ENCODE results near the gene EPB41L2. TPM values are rescaled to one million over a fixed set of nuclear protein-coding genes. Genes with fewer than 3 reads are reported as not detected.

EPB41L2 gene
- total RNA-seq, 1 experiment from 2014 or later = 181 TPM

DNA sequence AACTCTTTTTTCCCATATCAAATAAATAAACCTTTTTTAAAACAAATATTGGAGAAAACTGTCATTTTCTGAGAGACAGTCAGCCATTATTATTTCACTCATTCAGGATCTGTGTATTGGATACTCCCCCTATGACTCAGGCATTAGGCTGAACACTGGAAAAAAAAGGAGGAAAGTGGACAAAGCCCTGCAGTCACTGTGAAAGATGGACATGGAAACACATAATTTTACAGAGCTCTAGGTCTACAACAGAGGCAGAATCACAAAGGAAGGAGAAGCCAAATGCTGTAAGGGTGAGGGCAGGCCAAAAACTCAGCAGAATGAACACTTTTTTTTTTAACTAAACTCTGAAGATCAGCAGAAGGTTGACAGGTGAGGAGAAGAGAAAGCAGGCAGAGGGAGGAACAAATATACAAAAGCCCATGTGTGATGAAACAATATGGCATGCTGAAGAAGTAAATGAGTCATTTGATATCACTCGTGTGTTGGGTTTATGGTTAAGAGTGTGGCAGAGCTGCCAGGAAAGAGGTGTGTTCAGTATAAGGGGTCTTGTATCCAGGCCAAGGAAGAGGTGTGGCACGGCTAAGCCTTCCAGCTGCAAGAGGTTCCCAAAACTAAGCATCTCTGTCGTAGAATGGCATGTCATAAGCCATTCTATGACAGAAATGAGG, 39.1 kb downstream of the EPB41L2 start:
- no peak for DNase-seq (ENCODE audit: low spot score)
- BruUV-seq (replicated peaks) = no TSS peak
- CTCF ChIA-PET = no interaction called here

DNA sequence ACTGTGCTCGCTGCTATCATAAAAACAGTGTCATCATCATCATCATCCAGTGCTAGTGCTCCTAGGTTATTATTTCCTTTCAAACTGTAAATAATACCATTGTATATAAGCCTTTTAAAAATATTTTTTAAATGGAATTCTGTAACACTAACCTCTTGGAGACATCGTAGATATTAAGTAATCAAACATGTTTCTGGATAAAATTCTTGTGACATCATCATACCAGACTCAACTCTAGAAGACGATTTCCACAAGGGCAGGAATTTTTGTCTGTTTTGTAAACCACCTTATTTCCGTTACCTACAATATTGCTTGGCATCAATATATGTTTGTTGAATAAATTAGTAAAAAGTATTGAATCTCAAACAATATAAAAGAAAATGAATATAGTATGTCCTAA, 40.4 kb downstream of the EPB41L2 start:
- H3K4me3 ChIP-seq (ENCODE audit: low read depth, low read length, poor library complexity, severe bottlenecking) = no peak overlapping the region
- H3K27ac ChIP-seq (ENCODE audit: low read depth, low read length, poor library complexity, severe bottlenecking) = no peak overlapping the region
- H3K9me3 ChIP-seq (ENCODE audit: low read depth, low read length, poor library complexity, severe bottlenecking) = no peaks in the 10 kb centered on the region
- no peaks in the 10 kb centered on the region for H3K36me3 ChIP-seq (ENCODE audit: insufficient read depth, low read length, poor library complexity, severe bottlenecking)
- ChIA-PET CTCF (no interaction called here), POLR2A (ENCODE audit: low non-redundant PET) (no interaction called here)
- H3K27me3 ChIP-seq (replicated peaks; ENCODE audit: insufficient read depth, low read depth, low read length, poor library complexity) = no peaks in the 10 kb centered on the region
- TF ChIP-seq EZH2 (IDR thresholded peaks at IDR 0.05; ENCODE audit: borderline replicate concordance, low read depth, low read length, poor library complexity, severe bottlenecking) = no peak
- TF ChIP-seq, protein P1, sequence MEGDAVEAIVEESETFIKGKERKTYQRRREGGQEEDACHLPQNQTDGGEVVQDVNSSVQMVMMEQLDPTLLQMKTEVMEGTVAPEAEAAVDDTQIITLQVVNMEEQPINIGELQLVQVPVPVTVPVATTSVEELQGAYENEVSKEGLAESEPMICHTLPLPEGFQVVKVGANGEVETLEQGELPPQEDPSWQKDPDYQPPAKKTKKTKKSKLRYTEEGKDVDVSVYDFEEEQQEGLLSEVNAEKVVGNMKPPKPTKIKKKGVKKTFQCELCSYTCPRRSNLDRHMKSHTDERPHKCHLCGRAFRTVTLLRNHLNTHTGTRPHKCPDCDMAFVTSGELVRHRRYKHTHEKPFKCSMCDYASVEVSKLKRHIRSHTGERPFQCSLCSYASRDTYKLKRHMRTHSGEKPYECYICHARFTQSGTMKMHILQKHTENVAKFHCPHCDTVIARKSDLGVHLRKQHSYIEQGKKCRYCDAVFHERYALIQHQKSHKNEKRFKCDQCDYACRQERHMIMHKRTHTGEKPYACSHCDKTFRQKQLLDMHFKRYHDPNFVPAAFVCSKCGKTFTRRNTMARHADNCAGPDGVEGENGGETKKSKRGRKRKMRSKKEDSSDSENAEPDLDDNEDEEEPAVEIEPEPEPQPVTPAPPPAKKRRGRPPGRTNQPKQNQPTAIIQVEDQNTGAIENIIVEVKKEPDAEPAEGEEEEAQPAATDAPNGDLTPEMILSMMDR (conservative IDR thresholded peaks at IDR 0.05; ENCODE audit: low read depth, low read length) = no peak
- no peak for DNase-seq (ENCODE audit: low spot score)
- intact Hi-C loops (cut with micrococcal nuclease; ENCODE audit: unreplicated experiment) = no loop called here
- H3K4me1 ChIP-seq (ENCODE audit: insufficient read depth, low read length, poor library complexity, severe bottlenecking) = peaks cover 5% of the 10 kb centered on the region
- no TSS peak for BruUV-seq (replicated peaks)

More for the DNA sequence above, 39.1 kb downstream of the EPB41L2 start:
- Histone ChIP-seq H3K27me3 (replicated peaks; ENCODE audit: insufficient read depth, low read depth, low read length, poor library complexity) (no peaks in the 10 kb centered on the region), H3K27ac (ENCODE audit: low read depth, low read length, poor library complexity, severe bottlenecking) (no peak overlapping the region), H3K4me3 (ENCODE audit: low read depth, low read length, poor library complexity, severe bottlenecking) (no peak overlapping the region), H3K9me3 (ENCODE audit: low read depth, low read length, poor library complexity, severe bottlenecking) (no peaks in the 10 kb centered on the region), H3K4me1 (ENCODE audit: insufficient read depth, low read length, poor library complexity, severe bottlenecking) (peaks cover 8% of the 10 kb centered on the region), H3K36me3 (ENCODE audit: insufficient read depth, low read length, poor library complexity, severe bottlenecking) (no peaks in the 10 kb centered on the region)
- POLR2A ChIA-PET (ENCODE audit: low non-redundant PET) = no interaction called here
- intact Hi-C loops (cut with micrococcal nuclease; ENCODE audit: unreplicated experiment) = no loop called here
- TF ChIP-seq, protein P1 (conservative IDR thresholded peaks at IDR 0.05; ENCODE audit: low read depth, low read length) = no peak
- no peak for TF ChIP-seq EZH2 (IDR thresholded peaks at IDR 0.05; ENCODE audit: borderline replicate concordance, low read depth, low read length, poor library complexity, severe bottlenecking)

DNA sequence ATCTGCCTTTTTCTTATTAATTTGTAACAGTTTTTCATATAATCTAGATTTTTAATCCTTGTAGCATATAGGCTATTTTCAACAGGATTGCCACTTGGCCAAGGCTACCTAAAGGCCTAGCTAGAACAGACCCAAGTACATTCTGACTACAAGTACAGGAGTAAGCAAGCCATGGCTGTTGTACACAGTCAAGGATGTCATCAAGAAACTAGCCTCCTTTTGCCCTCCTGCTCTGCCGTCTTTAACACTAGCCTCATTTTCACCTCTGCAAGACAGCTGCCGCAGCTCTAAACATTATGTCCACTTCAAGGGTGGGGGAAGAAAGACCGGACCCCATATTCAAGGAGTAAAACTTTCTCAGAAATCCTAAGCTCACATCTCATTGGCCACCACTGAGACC, 45.1 kb downstream of the EPB41L2 start:
- no peak overlapping the region for H3K27ac ChIP-seq (ENCODE audit: low read depth, low read length, poor library complexity, severe bottlenecking)
- intact Hi-C loops (cut with micrococcal nuclease; ENCODE audit: unreplicated experiment) = no loop called here
- BruUV-seq (replicated peaks) = no TSS peak
- TF ChIP-seq EZH2 (IDR thresholded peaks at IDR 0.05; ENCODE audit: borderline replicate concordance, low read depth, low read length, poor library complexity, severe bottlenecking) = no peak
- no peak for DNase-seq (ENCODE audit: low spot score)
- CTCF ChIA-PET = no interaction called here
- POLR2A ChIA-PET (ENCODE audit: low non-redundant PET) = no interaction called here
- H3K36me3 ChIP-seq (ENCODE audit: insufficient read depth, low read length, poor library complexity, severe bottlenecking) = no peaks in the 10 kb centered on the region
- no peak overlapping the region for H3K4me3 ChIP-seq (ENCODE audit: low read depth, low read length, poor library complexity, severe bottlenecking)
- no peaks in the 10 kb centered on the region for H3K9me3 ChIP-seq (ENCODE audit: low read depth, low read length, poor library complexity, severe bottlenecking)
- peaks cover 21% of the 10 kb centered on the region for H3K4me1 ChIP-seq (ENCODE audit: insufficient read depth, low read length, poor library complexity, severe bottlenecking)
- H3K27me3 ChIP-seq (replicated peaks; ENCODE audit: insufficient read depth, low read depth, low read length, poor library complexity) = no peaks in the 10 kb centered on the region
